T-helper 2 cell (primary cell): Measurements from ENCODE around the gene CPED1.
"Not testable (repeated sequence)": the region's sequence is repeated elsewhere in the genome, so short reads cannot be mapped to it uniquely, and the experiment has no call there.

Experiments
- DNase-seq, 5 experiments: peaks; one replicate each; pipeline versions ENCODE4 v3.0.0 to v3.0.0-alpha.2; 2012 to 2022

The CPED1 gene

GRCh38 chr7:121020989-121021969 lies 32.8 kb downstream of the CPED1 start:
- no peak for DNase-seq

- DNase-seq = no peak
Observed at GRCh38 chr7:121023194-121023593, 34.7 kb downstream of the CPED1 start.

GRCh38 chr7:121023683-121024511 lies 35.4 kb downstream of the CPED1 start:
- no peak for DNase-seq

GRCh38 chr7:121024611-121025010 lies 36.1 kb downstream of the CPED1 start:
- no peak for DNase-seq

- no peak for DNase-seq
Observed at GRCh38 chr7:121026159-121026558, 37.6 kb downstream of the CPED1 start.

- no peak for DNase-seq
Observed at GRCh38 chr7:121026577-121027111, 38.1 kb downstream of the CPED1 start.

GRCh38 chr7:121027761-121028669 lies 39.5 kb downstream of the CPED1 start:
- DNase-seq = no peak

- DNase-seq = no peak
Observed at GRCh38 chr7:121029302-121029701, 40.8 kb downstream of the CPED1 start.

- no peak for DNase-seq
Observed at GRCh38 chr7:121030308-121030707, 41.8 kb downstream of the CPED1 start.

GRCh38 chr7:121032645-121033460 lies 44.3 kb downstream of the CPED1 start:
- DNase-seq = no peak

- no peak for DNase-seq
Observed at GRCh38 chr7:121034929-121035328, 46.4 kb downstream of the CPED1 start.

GRCh38 chr7:121036776-121037175 lies 48.3 kb downstream of the CPED1 start:
- not testable (repeated sequence) for DNase-seq

- not testable (repeated sequence) for DNase-seq
Observed at GRCh38 chr7:121037329-121037728, 48.8 kb downstream of the CPED1 start.

GRCh38 chr7:121037957-121038716 lies 49.6 kb downstream of the CPED1 start:
- no peak for DNase-seq

- DNase-seq = no peak
Observed at GRCh38 chr7:121038717-121039509, 50.4 kb downstream of the CPED1 start.

- DNase-seq = no peak
Observed at GRCh38 chr7:121039510-121039822, 51.0 kb downstream of the CPED1 start.

- no peak for DNase-seq
Observed at GRCh38 chr7:121039994-121040393, 51.5 kb downstream of the CPED1 start.

GRCh38 chr7:121041516-121042148 lies 53.1 kb downstream of the CPED1 start:
- DNase-seq = no peak

GRCh38 chr7:121042195-121042594 lies 53.7 kb downstream of the CPED1 start:
- no peak for DNase-seq
